ENCODE data around the gene RUFY1.

The RUFY1 gene

DNA sequence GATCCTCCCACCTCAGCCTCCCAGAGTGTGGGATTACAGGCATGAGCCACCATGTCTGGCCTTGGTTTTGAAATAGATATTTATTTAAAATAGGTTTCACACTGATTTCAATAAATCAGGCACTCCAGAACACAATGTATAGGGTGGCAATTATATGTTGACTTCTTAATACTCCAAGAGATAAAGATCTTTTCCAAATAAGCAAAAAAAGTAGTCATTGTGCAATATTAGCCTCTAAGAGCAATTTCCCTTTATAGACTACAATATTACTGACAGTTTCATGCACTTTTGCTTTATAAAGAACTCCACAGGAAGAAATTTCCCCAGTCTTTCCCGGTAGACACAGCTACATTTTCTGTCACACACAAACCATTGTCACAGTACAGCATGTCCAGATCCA is 23.4 kb upstream of the RUFY1 start:
- no peak for DNase-seq (ENCODE audit: low spot score)
- ChIA-PET CTCF (no interaction called here), POLR2A (ENCODE audit: low non-redundant PET) (no interaction called here)
- no peak overlapping the region for H3K27ac ChIP-seq
- TF ChIP-seq, protein P1, sequence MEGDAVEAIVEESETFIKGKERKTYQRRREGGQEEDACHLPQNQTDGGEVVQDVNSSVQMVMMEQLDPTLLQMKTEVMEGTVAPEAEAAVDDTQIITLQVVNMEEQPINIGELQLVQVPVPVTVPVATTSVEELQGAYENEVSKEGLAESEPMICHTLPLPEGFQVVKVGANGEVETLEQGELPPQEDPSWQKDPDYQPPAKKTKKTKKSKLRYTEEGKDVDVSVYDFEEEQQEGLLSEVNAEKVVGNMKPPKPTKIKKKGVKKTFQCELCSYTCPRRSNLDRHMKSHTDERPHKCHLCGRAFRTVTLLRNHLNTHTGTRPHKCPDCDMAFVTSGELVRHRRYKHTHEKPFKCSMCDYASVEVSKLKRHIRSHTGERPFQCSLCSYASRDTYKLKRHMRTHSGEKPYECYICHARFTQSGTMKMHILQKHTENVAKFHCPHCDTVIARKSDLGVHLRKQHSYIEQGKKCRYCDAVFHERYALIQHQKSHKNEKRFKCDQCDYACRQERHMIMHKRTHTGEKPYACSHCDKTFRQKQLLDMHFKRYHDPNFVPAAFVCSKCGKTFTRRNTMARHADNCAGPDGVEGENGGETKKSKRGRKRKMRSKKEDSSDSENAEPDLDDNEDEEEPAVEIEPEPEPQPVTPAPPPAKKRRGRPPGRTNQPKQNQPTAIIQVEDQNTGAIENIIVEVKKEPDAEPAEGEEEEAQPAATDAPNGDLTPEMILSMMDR (conservative IDR thresholded peaks at IDR 0.05; ENCODE audit: low read depth): no peak

DNA sequence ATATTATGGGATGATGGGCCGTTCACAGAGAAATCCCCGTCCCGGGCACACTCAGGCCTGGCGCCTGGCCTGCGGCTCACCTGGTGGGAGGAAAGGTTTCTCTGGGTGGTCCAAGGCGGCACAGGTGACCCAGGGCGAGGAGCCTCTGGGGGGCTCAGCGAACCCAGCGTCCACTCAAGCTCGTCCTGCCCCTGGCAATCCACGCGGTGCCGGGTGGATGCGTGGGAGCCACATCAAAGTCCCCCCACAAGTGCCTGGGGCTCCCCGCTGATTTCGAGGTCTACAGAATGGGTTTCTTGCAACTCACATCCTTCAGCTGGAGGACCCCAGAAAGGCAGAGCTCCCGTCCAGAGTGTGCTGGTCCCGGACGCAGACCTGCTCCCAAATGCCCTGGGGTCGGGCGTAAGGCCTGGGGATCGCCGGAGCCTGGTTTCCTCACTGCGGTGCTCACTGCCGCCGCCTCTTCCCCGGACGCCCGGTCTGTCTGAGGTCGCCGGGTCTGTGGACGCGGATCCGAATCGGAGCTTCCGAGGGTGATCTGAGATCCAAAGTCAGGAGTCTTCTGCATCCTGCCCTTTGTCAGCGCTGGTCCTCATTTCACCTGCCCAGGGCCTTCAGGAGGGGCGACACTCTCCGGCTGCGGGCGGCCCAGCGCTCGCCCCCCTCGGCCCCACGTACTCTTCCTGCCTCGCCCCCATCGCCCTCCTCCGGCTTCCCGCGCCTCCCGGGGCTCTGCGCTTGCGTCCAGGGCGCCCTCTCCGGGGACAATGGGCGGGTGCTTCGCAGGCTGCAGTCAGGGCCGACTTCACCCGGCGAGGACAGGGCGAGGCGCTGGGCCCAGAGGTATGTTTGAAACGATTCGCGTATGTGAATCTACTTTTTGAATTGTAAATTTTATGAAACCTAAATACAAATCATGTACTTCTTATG is 20.0 kb upstream of the RUFY1 start:
- TF ChIP-seq, protein P1 (conservative IDR thresholded peaks at IDR 0.05; ENCODE audit: low read depth): no peak
- CTCF ChIA-PET: interaction anchor here (0.6 kb wide), 1 partner anchor 1090 kb away, joined by 3 read pairs; no protein-coding TSS in a partner anchor
- no peak for DNase-seq (ENCODE audit: low spot score)
- POLR2A ChIA-PET (ENCODE audit: low non-redundant PET): no interaction called here
- H3K27ac ChIP-seq: no peak overlapping the region

DNA sequence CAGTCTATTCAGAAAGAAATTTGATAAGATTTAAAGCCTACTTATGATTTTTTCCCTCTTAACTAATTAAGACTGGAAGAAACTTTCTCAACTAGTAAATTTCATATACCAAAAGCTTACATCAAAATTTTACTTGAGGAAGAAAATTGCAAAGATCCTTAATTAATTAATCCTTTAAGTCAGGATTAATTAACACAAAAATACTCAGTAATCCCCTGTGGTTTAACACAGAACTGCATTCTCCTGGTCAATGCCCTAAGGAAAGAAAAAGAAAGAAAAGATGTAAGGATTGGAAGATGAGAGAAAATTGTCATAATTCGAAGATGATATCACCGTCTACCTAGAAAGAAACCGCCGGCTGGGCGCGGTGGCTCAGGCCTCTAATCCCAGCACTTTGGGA is 17.3 kb upstream of the RUFY1 start:
- no peak overlapping the region for H3K27ac ChIP-seq
- ChIA-PET POLR2A (ENCODE audit: low non-redundant PET) (no interaction called here), CTCF (interaction anchor here (0.9 kb wide), 1 partner anchor 9 kb away, joined by 3 read pairs; no protein-coding TSS in a partner anchor)
- TF ChIP-seq, protein P1 (conservative IDR thresholded peaks at IDR 0.05; ENCODE audit: low read depth): no peak
- DNase-seq (ENCODE audit: low spot score): no peak

DNA sequence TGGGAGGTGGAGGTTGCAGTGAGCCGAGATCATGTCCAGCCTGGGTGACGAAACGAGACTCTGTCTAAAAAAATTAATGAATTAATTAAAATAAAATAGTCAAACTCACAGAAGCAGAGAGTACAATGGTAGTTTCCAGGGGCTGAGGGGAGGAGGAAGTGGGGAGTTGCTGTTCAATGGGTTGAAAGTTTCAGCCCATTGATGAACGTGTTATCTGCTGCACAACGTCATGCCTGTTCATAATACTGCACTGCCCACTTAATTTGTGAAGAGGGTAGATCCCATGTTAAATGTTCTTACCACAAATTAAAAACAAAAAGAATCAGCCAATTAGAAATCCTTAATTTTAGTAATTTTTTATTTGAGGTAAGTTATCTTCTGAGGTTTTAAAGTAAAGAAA is 16.4 kb upstream of the RUFY1 start:
- POLR2A ChIA-PET (ENCODE audit: low non-redundant PET): no interaction called here
- CTCF ChIA-PET: interaction anchor here (0.6 to 0.7 kb wide), 2 partner anchors 49 to 1162 kb away, joined by 5 to 6 read pairs; no protein-coding TSS in a partner anchor
- DNase-seq (ENCODE audit: low spot score): no peak

DNA sequence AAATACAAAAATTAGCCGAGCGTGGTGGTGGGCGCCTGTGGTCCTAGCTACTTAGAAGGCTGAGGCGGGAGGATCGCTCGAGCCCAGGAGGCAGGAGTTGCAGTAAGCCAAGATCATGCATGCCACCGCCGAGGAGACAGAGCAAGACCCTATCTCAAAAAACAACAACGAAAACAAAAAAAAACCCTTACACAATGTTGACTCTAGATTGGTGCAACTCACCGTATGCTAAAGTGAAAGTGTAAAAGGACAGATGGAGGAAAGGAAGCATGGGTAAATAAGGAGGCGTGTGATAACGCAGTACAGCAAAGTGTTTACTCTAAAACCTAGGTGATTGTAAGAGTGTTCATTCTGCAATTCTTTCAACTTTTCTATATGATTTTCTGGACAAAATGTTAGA is 15.9 kb upstream of the RUFY1 start:
- ChIA-PET CTCF (interaction anchor here (0.7 kb wide), 1 partner anchor 49 kb away, joined by 5 read pairs; no protein-coding TSS in a partner anchor), POLR2A (ENCODE audit: low non-redundant PET) (no interaction called here)
- no peak for DNase-seq (ENCODE audit: low spot score)
- TF ChIP-seq, protein P1 (conservative IDR thresholded peaks at IDR 0.05; ENCODE audit: low read depth): no peak
- no peak overlapping the region for H3K27ac ChIP-seq

More for the DNA sequence above, 16.4 kb upstream of the RUFY1 start:
- no peak overlapping the region for H3K27ac ChIP-seq
- TF ChIP-seq, protein P1 (conservative IDR thresholded peaks at IDR 0.05; ENCODE audit: low read depth): no peak

DNA sequence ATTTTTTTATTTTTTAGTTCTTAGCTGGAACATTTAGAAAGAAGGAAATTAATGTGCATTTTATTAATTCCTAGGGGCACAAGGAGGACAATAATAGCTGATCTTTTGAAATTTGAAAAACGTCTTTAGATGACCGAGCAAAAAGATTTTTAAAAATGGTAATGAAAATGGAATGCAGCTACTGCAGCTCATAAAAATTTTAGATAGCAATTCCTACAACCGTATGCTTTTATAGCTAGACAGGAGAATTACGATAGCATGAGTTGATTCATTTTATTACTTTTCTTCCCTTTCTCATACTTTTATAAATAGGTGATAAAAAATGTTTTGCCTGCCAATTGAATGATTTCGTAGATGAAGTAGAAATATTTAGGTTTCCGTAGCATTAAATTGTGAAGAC is 13.7 kb upstream of the RUFY1 start:
- no peak overlapping the region for H3K27ac ChIP-seq
- CTCF ChIA-PET: interaction anchor here (0.6 kb wide), 2 partner anchors 8 to 39 kb away, joined by 4 to 5 read pairs; no protein-coding TSS in a partner anchor
- DNase-seq (ENCODE audit: low spot score): no peak
- POLR2A ChIA-PET (ENCODE audit: low non-redundant PET): no interaction called here
- TF ChIP-seq, protein P1 (conservative IDR thresholded peaks at IDR 0.05; ENCODE audit: low read depth): no peak
